Keratinocyte (primary cell): ENCODE data around the gene ASIC2.

Experiments
- EZH2 ChIP-seq: IDR thresholded peaks from one replicate; pipeline ENCODE4 v1.6.1; 2012; ENCODE audit warnings: inconsistent platforms, mild to moderate bottlenecking, low read length, moderate library complexity
- TF ChIP-seq, protein P1 (sequence below), 3 experiments: IDR thresholded peaks in 1 of 3; conservative IDR thresholded peaks in 1 of 3; optimal IDR thresholded peaks in 1 of 3; 2 replicates in 2 of 3; 3 replicates in 1 of 3; pipeline versions ENCODE3 to v1.5.1; 2011; ENCODE audit warnings: low read length in 3 of 3, mild to moderate bottlenecking in 3 of 3, moderate library complexity in 2 of 3, control low read depth in 1 of 3, inconsistent platforms in 1 of 3; ENCODE audit not compliant: insufficient read depth in 2 of 3; ENCODE audit errors: extremely low read depth in 1 of 3

DNA sequence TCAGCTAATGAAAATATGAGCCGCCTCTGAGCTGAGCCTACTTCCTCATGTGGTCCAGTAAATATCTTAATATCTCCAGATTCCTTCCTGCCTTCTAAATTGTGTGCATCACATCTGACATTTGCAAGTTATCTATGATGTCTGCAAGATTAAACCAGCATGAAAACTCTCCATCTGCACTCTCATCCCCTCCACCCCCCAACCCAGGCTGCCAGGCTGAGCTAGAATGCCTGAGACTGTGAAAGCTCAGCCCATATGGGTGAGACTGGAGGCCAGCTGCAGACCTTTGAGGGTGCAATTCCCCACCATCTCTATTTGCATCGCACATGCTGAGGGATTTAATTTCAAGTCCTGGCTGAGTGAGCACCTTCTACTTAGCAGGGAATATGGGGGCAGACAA, 82.8 kb downstream of the ASIC2 start:
- TF ChIP-seq, protein P1, sequence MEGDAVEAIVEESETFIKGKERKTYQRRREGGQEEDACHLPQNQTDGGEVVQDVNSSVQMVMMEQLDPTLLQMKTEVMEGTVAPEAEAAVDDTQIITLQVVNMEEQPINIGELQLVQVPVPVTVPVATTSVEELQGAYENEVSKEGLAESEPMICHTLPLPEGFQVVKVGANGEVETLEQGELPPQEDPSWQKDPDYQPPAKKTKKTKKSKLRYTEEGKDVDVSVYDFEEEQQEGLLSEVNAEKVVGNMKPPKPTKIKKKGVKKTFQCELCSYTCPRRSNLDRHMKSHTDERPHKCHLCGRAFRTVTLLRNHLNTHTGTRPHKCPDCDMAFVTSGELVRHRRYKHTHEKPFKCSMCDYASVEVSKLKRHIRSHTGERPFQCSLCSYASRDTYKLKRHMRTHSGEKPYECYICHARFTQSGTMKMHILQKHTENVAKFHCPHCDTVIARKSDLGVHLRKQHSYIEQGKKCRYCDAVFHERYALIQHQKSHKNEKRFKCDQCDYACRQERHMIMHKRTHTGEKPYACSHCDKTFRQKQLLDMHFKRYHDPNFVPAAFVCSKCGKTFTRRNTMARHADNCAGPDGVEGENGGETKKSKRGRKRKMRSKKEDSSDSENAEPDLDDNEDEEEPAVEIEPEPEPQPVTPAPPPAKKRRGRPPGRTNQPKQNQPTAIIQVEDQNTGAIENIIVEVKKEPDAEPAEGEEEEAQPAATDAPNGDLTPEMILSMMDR (optimal IDR thresholded peaks at IDR 0.05 in 1 of 3, IDR thresholded peaks at IDR 0.05 in 1 of 3, conservative IDR thresholded peaks at IDR 0.05 in 1 of 3; ENCODE audit: extremely low read depth in 1 of 3, insufficient read depth in 2 of 3, low read length in 3 of 3) = no peak
- no peak for TF ChIP-seq EZH2
